ENCODE results near the gene DNAJC9.

The DNAJC9 gene

GRCh38 chr10:73238990-73239566, 8.0 kb downstream of the DNAJC9 start:
- DNase-seq, result no peak

DNA sequence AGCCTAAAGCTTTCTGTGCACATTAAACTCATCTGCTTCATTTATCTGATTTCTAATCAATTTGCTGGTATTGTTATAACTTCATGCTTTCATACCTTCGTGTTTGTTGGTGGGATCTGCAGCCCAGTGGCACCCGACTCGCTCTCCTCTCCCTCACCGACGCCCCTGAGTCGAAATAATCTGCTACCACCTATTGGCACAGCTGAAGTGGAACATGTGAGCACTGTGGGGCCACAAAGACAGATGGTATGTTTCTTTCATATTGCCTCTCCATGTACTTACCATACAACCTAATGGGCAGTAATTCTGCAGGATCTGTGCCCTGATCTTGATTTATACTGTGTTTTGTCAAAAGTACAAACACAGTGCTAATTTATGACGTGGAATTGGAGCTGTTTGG, 12.4 kb downstream of the DNAJC9 start:
- no peak for DNase-seq

- no peak for DNase-seq
Measured at GRCh38 chr10:73233883-73234282, 13.2 kb downstream of the DNAJC9 start.

- DNase-seq, result no peak
Measured at GRCh38 chr10:73232887-73233286, 14.2 kb downstream of the DNAJC9 start.

DNA sequence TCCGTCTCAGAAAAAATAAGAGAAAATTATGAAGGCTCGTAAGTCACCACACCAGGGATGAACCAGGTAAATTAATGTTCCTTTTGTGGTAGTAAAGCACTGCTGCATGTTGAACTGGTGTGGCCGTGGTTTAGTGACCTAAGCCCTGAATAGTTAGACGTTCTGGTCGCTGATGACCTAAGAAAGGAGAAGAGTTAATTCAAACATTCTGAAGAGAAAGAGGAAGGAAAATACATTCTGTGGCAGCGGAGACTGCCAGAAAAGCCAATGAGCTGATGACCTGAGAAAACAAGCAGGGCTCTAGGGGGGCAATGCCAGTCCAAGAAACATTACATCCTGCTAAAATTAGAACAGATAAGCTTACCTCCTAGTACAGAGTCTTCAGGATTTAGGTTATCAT, 17.5 kb downstream of the DNAJC9 start:
- DNase-seq, result no peak

DNA sequence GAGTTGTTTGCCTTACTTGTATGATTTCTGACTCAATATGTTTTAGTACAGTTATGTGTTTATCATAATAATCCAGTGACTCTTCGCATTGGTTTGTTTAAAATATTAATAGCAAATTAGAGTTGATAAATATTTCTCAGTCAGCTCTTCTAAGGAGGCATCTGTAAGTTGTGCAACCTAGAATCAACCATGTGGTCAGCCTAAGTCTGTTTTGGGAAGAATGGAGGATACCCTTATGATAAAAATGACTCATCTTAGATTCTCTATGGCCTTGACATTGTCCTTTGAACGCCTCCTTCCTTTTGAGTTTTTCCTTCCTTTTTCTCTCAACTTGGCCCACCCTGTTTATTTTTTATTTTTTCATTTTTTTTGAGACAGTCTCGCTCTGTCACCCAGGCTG, 18.8 kb downstream of the DNAJC9 start:
- no peak for DNase-seq

DNA sequence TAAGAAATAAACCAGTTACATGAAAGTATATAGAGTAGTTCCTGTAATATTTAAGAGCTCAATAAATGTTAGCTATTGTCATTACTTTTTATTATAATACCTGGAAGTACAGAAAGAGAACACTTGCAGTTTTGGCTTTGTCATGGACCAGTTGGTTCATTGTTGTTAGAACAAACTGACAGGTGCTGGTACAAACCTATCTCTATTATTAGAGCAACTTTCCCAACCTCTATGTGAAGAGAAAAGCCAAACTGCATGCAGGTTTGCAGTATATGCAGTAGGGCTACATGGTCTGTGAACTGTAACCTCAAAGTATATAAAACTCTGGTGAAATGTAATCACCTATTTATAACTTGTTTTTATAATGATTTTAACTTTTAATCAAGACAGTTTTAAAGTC, 20.4 kb downstream of the DNAJC9 start:
- DNase-seq, result no peak

DNA sequence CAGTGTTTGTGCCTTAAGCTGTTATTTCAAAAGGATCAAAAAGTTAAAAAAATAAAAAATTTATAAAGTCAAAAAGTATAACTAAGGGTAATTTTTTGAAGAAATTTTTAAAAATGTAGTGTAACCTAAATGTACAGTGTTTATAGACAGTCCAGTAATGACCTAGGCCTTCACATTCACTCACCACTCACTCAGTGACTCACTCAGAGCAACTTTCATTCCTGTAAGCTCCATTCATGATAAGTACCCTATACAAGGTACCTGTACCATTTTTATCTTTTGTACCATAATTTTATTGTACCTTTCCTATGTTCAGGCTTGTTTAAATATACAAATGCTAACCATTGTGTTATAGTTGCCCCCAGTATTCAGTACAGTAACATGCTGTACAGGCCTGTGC, 21.5 kb downstream of the DNAJC9 start:
- no peak for DNase-seq

- DNase-seq, result no peak
Measured at GRCh38 chr10:73220989-73221388, 26.1 kb downstream of the DNAJC9 start.

GRCh38 chr10:73219384-73219783, 27.7 kb downstream of the DNAJC9 start:
- DNase-seq, result no peak

DNA sequence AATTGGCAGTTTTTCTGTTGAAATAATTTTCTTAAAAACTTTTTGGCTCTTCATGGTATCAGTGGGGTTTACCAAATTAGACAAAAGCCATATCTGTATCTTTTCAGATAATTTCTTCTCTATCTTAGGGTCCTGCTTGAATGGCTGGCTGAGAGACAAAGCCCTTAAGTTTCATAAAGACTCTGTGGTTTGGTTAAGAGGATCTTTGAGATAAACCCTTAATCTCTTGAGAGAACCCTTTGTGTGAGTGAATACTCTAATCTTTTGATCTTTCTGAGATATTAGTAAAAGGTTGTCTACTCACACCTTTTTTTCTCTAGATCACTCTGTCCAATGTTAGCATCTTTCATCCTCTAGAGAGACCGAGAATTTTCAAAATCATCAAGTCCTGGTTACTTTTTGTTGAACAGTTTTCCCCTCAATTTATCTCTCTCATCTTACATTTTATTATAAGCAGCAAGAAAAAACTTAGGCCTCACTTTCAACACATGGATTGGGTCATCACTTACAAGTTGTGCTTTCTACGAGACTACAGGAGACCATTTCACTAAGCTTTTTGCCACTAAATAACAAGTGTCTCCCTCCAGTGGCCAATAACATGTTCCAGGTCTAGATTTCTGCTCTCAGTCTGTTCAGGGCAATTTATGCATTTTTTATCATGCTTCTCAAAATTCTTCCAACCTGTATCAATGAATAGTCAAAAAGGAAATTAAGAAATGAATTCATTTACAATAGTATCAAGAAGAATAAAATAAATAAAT, 28.4 kb downstream of the DNAJC9 start:
- DNase-seq, result peak in 1 of 5 donors; percentile 4

DNA sequence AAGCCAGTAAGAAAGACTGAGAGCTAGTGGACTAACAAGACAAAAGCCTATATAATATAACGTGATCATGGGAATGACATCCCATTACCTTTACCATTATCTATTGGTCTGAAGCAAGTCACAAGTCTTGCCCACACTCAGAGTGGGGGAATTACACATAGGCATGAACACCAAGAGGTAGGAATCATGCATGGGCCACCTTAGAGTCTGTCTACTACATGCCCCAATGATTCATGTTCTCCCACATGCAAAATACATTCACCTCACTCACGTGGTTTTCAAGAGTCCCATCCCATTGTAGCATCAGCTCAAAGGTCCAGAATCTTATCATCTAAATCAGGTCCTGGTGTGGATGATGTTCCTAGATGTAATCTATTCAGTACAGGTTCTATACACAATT, 29.4 kb downstream of the DNAJC9 start:
- DNase-seq, result no peak

DNA sequence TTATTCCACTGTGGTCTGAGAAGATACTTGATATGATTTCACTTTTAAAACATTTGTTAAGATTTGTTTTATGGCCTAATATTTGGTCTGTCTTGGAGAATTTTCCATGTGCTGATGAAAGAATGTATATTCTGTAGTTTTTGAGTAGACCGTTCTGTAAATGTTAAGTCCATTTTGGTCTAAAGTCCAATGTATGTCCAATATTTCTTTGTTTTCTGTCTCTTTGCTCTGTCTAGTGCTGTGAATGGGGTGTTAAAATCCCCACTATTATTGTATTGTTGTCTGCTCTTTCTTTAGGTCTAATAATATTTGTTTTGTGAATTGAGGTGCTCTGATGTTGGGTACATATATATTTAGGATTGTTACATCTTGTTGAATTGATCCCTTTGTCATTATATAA, 31.3 kb downstream of the DNAJC9 start:
- DNase-seq, result no peak

DNA sequence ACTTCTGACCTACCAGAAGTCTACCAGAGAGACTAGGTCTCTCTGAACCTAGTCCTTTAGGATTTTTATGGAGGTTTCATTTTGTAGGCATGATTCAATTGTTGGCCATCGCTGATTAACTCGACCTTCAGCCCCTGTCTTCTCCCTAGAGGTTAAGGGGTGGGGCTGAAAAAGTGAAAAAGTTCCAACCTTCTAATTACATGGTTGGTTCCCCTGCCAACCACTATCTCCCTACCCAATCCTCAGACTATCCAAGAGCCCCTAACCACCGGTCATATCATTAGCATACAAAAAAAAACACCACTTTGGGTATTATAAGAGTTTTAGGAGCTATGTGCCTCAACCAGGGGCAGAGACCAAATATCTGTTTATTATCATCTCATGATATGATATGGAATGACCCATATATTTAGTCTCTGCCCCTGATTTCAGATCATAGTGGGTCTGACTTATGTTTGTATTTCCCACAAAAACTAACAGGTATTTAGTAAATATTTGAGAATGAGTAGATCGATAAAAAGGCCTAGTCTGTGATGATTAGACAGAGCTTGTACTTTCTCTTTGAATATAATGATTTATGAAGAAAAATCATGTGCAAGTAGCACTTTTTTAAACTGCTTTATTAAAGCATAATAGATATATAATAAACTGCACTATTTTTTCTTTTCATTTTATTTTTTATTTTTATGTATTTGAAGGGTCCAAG, 35.8 kb downstream of the DNAJC9 start:
- no peak for DNase-seq

DNA sequence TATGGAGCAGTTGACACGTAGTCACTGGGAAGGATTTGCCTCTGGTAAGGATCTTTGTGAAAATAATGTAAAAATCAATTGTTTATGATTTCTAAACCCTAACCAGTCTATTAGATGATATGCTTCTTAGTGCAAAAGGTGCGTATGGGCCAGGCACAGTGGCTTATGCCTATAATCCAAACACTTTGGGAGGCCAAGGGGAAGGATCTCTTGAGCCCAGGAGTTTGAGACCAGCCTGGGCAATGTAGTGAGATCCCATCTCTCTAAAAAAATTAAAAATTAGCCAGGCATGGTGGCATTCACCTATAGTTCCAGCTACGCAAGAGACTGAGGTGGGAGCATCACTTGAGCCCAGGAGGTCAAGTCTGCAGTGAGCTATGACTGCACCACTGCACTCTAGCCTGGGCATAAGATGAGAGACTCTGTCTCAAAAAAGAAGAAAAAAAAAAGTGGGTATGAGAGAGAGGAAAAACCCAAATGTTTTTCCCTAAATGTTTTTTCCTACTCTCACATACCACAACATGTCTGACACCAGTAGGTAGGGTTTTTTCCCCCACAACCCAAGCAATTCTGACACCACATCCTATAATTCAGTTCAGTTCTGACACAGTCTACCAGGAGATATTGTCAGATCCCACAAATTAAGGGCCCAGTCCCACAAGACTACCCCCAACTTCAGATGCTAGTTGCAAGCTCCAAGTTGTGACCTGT, 36.5 kb downstream of the DNAJC9 start:
- no peak for DNase-seq

DNA sequence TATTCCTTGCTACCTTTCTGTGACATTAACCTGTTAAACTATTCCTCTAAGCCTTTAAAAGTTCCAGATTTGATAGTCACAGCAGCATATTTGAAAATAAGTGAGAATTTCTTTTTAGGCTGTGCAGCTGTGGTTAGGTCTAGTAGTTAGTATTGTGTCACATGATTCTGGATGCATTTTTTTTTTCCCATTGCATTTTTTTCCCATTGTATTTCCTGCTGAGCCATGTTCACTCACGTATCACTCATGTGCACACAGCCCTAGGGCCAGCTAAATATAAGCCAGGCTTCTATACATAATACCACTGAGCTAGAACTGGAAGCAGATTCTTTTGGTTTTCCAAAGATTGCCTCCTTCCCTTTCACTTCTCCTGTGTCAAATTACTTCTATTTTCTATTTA, 37.4 kb downstream of the DNAJC9 start:
- DNase-seq, result no peak

- no peak for DNase-seq
Measured at GRCh38 chr10:73207883-73208282, 39.2 kb downstream of the DNAJC9 start.

GRCh38 chr10:73206385-73206784, 40.7 kb downstream of the DNAJC9 start:
- DNase-seq, result no peak

DNA sequence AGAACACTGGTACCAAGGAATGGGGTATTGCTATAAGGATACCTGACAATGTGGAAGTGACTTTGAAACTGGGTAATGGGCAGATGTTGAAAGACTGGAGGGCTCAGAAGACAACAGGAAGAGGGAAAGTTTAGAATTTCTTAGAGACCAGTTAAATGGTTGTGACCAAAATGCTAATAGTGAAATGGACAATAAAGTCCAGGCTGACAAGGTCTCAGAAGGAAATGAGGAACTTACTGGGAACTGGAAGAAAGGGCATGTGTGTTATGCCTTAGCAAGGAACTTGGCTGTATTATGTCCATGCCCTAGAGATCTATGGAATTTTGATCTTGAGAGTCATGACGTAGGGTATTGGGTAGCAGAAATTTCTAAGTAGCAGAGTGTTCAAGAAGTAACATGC, 41.2 kb downstream of the DNAJC9 start:
- DNase-seq, result no peak

DNA sequence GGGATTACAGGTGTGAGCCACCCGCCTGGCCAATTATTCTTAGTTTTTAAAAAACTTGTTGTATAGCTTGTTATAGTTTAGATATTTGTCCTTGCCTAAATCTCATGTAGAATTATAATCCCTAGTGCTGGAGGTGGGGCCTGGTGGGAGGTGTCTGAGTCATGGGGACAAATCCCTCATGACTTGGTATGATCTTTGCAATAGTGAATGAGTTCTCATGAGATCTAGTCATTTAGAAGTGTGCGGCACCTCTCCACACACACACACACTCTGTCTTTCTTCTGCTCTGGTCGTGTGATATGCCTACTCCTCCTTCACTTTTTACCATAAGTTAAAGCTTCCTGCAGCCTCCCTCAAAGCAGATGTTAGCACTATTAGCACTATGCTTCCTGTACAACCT, 42.0 kb downstream of the DNAJC9 start:
- no peak for DNase-seq
